CD4-positive, alpha-beta T cell treated with Interleukin-10 for 1 hour (primary cell): ENCODE data around the gene PLBD1.

Experiments
- DNase-seq: peaks from one replicate; pipeline ENCODE4 v3.0.0-alpha.2; 2020

PLBD1 gene, protein sequence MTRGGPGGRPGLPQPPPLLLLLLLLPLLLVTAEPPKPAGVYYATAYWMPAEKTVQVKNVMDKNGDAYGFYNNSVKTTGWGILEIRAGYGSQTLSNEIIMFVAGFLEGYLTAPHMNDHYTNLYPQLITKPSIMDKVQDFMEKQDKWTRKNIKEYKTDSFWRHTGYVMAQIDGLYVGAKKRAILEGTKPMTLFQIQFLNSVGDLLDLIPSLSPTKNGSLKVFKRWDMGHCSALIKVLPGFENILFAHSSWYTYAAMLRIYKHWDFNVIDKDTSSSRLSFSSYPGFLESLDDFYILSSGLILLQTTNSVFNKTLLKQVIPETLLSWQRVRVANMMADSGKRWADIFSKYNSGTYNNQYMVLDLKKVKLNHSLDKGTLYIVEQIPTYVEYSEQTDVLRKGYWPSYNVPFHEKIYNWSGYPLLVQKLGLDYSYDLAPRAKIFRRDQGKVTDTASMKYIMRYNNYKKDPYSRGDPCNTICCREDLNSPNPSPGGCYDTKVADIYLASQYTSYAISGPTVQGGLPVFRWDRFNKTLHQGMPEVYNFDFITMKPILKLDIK

DNA sequence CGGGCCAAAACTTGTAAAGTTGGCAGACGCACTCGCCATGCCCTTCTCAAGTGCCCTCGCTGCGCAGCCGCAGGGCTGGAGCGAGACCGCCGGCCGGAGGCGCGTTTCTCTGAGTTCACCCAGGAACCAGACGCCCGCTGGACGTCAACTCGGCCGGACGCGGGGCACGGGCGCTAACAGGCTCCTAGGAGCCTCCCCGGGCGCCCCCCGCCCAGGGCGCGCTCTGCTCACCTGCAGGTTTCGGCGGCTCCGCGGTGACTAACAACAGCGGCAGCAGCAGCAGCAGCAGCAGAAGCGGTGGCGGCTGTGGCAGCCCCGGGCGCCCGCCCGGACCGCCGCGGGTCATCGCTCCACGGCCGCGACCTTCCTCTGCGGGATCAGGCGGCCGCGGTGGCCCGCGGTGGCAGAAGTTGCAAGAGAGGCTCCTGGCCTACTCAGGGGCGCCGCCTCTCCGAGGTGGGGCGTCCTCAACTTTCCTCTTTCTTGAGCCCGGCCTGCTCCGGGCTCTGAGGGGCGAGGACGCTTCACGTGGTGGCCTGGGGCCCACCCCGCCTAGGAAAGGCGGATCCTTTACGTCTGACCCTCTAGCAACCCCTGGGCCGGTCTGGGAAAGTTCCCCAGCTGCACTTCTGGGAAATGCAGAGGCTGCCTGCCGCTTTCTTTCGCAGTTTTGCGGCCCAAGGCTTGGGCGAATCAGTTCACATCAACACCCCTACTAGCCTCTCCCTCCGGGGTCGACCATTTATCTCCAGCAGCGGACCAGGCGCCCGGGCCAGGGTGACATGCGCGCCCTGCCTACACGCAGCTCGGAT lies at the start of gene PLBD1:
TSS of gene PLBD1 (minus strand) at position 533 of the 812 bp plus-strand sequence. CDS start at position 346, 187 bp downstream.
- DNase-seq, result peak; percentile 9

DNA sequence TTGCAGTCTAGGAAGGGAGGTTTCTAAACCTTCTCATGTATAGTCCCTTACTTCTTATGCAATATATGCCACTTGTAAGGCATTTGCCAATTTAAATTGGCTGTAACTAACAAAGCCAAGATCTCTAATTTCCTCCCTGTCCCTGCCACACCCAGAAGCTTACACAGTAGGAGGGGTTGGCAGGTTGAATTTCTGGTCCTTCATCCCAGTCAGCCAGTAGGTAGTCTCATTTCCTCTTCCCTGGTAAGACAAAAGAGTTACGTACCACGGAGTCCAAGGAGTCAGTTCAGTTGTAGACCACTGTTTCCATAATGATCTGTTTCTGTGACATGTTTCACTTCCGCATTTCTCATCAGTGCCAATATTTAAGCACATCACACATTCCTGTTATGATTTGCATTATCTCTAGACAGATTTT lies 47.0 kb upstream of the PLBD1 start:
- DNase-seq, result no peak

DNA sequence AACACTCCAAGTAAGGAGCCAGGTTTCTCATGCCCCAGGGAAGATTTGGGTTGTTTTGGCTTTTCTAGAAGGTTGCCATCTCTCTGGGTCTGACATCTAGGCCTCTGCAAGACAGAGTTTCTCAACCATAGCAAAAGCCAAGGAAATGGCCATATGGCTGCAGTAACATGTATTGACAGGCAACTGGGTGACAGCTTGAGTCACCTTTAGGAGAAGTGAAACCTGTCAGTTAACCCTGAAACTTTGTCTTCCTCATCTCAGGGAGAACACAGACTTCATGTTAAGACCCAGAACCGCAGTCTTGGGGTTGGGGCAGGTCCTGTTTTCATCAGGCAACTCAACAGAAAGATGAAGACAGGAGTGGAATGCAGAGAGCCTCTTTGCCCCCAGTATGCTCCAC lies 46.0 kb upstream of the PLBD1 start:
- DNase-seq, result no peak

DNA sequence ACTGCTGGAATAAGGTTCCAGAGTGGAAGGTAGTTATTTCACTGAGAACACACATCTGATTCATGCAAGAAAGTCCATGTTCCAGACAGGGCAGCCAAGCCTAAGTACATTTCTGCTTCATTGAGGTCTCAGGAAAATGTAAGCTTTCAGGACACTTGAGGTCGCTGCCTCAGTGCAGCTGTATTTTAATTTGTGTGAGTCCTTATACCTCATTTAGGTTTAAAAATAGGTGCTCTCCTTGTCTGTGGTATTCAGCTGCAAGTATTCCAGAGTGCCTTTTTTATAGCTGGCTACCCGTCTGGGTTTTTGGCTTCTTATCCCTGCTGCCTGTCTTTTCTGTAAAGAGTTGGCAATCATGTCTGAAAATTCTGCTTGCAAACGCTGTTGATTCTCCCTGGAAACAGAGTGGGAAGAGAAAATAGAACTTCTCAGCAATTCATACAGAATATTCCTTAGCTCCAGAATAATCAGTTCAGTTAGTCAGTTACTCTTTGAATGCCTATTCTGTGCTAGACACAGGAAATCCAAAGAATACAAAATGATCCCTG lies 45.3 kb upstream of the PLBD1 start:
- DNase-seq, result no peak

GRCh38 chr12:14612250-14612649 lies 44.6 kb upstream of the PLBD1 start:
- no peak for DNase-seq

- DNase-seq, result no peak
Measured at GRCh38 chr12:14611640-14612203, 44.0 kb upstream of the PLBD1 start.

- no peak for DNase-seq
Measured at GRCh38 chr12:14607568-14607967, 39.9 kb upstream of the PLBD1 start.

- DNase-seq, result no peak
Measured at GRCh38 chr12:14605401-14605989, 37.8 kb upstream of the PLBD1 start.

- DNase-seq, result no peak
Measured at GRCh38 chr12:14601692-14602478, 34.2 kb upstream of the PLBD1 start.

DNA sequence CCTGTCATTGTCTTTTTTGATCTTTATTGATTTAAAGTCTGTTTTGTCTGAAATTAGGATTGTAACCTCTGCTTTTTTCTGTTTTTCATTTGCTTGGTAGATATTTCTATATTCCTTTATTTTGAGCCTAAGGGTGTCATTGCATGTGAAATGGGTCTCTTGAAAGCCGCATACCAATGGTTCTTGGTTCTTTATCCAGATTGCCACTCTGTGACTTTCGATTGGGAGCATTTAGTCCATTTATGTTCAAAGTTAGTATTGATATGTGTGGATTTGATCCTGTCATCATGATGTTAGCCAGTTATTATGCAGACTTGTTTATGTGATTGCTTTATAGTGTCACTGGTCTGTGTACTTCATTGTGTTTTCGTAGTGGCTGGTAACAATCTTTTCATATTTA lies 29.8 kb upstream of the PLBD1 start:
- DNase-seq, result no peak

DNA sequence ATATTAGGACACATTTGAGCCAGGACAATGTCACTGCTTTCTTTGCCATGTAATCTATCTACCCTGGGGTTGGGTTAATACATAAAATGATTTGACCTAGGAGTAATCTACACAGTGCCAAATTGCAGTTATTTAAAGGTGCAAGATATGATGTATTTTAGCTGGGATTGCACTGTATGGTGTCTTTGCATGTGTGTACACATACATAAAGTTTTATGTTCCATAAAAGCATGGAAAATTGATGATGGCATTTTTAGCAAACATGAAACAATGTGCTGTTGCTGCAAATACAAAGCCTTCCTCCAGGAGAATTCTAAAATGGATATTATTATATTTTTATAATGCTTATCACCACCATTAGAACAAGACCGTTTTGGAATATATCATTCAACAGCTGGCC lies 24.0 kb upstream of the PLBD1 start:
- no peak for DNase-seq

DNA sequence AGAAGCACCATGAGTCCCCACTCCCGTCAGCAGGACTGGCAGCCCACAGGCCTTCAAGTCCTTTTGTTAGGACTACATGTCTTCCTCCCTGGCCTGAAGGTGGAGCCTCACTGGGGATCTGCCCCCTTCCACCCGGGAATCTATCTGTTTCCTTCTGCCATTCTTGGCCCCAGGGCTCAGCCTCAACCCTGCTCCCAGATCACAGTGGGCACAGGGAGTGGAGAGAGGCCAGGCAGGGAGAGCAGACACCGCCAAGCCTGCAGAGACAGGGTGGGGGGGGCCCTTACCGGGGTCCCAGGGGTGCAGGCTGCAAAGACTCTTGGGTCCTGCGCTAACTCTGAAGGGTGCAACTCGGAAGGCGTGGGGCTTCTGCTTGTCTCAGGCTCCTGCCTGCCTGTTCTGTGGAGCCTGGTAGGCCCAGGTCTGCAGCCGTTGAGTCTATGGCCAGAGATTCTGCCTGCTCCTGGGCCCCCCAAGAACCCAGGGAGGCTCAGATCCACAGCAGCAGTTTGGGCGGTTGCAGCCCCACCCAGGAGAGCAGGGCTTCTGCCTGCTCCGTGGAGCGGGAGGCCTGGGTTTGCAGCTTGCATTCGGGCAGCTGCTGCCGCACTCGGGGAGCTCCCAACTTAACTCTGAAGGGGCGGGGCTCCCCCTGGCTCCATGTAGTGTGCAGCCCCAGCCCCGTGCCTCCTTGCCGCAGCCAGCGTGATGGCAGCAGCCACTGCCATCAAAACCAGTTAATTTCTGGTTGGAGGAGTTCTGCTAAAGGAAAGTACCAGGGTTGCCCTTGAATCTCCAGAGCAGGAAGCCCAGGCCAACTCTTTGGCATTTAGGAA lies 21.7 kb upstream of the PLBD1 start:
- DNase-seq, result no peak

- no peak for DNase-seq
Measured at GRCh38 chr12:14588571-14588970, 20.9 kb upstream of the PLBD1 start.

GRCh38 chr12:14578646-14579045 lies 11.0 kb upstream of the PLBD1 start:
- no peak for DNase-seq

DNA sequence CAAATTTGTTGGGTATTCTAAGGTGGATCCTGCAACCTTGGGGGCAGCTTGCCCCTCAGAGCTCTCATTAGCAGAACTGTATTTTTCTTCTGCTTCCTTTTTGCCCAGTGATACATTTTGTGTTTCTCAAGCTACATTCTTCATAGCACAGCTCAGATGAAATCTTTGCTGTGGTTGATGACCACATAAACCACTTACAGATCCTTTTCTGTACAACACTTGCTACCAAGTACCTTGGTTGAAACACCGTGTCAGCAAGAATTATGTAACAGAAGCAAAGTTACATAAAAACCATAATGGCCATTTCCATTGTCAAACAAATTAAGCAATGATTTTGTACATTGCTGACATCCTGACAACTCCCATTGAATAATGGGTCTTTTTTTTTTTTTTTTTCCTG lies 9.7 kb upstream of the PLBD1 start:
- DNase-seq, result peak; percentile 43

DNA sequence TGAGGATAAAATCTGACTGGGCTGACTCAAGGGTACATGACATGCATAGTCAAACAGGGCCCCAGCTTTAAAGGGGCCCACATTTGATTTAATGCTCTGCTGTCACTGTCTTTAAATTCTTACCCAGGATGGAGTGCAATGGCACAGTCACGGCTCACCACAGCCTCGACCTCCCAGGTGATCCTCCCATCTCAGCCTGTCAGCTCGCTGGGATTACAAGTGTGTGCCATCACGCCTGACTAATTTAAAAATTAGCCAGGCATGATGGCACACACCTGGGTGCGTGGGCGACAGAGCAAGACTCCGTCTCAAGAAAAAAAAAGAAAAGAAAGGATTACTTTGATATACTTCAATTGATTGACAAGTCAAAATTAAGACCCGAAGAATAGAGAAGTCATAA lies 9.2 kb upstream of the PLBD1 start:
- no peak for DNase-seq

DNA sequence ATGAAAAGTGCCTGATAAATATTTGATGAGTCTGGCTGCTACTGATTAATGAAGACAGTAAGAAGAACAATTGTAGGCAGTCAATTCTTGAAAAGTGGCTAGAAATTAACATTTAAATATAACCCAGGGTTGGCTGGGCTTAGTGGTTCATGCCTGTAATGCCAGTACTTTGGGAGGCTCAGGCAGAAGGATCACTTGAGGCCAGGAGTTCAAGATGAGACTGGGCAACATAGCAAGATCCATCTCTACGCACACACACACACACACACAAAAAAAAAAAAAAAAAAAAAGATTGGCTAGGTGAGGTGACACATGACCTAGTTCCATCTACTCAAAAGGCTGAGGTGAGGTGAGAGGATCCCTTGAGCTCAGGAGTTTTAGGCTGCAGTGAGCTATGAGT lies 7.9 kb upstream of the PLBD1 start:
- DNase-seq, result no peak

GRCh38 chr12:14573118-14573517 lies 5.4 kb upstream of the PLBD1 start:
- no peak for DNase-seq

DNA sequence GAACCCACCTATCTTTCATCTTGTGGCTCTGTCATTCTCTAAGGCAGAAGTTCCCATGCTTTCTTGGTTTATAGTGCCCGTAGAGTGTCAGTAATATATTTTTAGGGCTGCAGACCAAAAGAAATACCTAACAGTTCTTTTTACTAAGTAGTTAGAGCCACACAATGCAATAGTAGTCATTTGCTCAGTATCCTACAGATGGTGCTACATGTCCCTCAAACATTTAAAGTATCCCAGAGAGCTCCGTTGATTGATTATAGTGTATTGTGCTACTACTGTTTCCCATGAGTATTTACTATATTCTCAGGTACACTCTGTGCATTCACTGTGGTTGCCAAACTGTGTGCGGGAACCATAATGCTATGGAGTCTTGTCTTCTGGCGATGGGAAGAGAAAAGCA lies 4.7 kb upstream of the PLBD1 start:
- DNase-seq, result no peak

GRCh38 chr12:14571779-14572178 lies 4.1 kb upstream of the PLBD1 start:
- DNase-seq, result no peak

GRCh38 chr12:14570231-14570630 lies 2.5 kb upstream of the PLBD1 start:
- DNase-seq, result no peak
